ACC112 (cell line): ENCODE data around the gene PLA2G5.

Experiments used
- H2AFZ ChIP-seq: fragments of 200-600 bp; sonication (generic); one replicate; pipeline ENCODE4 v1.6.0; 2017; ENCODE audit warnings: antibody characterized with exemption, low read length; ENCODE audit not compliant: unreplicated experiment
- H3K27ac ChIP-seq: fragments of 200-600 bp; sonication (generic); 2 replicates; pipeline ENCODE4 v1.5.1; 2014; ENCODE audit warnings: low read depth, mild to moderate bottlenecking, antibody characterized with exemption, low read length, moderate library complexity
- H3K27me3 ChIP-seq: fragments of 200-600 bp; sonication (generic); 2 replicates; pipeline ENCODE4 v1.6.1; 2014; ENCODE audit warnings: mild to moderate bottlenecking, antibody characterized with exemption, low read length, moderate library complexity, mixed read lengths; ENCODE audit not compliant: insufficient read depth
- H3K36me3 ChIP-seq: fragments of 200-600 bp; sonication (generic); 2 replicates; pipeline ENCODE4 v1.6.1; 2016; ENCODE audit warnings: mild to moderate bottlenecking, antibody characterized with exemption, low read length, moderate library complexity, mixed read lengths; ENCODE audit not compliant: insufficient read depth
- H3K4me1 ChIP-seq: fragments of 200-600 bp; sonication (generic); one replicate; pipeline ENCODE4 v1.6.1; 2016; ENCODE audit warnings: low read length, mixed read lengths; ENCODE audit not compliant: insufficient read depth, unreplicated experiment, control insufficient read depth
- H3K4me3 ChIP-seq: fragments of 200-600 bp; sonication (generic); 2 replicates; pipeline ENCODE4 v1.5.1; 2014; ENCODE audit warnings: mild to moderate bottlenecking, low read depth, low read length
- H3K79me2 ChIP-seq: fragments of 200-600 bp; sonication (generic); one replicate; pipeline ENCODE4 v1.6.0; 2016; ENCODE audit warnings: low read length; ENCODE audit not compliant: control insufficient read depth, unreplicated experiment, insufficient read depth

PLA2G5 gene

DNA sequence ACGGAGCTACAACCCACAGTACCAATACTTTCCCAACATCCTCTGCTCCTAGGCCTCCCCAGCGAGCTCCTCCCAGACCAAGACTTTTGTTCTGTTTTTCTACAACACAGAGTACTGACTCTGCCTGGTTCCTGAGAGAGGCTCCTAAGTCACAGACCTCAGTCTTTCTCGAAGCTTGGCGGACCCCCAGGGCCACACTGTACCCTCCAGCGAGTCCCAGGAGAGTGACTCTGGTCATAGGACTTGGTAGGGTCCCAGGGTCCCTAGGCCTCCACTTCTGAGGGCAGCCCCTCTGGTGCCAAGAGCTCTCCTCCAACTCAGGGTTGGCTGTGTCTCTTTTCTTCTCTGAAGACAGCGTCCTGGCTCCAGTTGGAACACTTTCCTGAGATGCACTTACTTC is 20.6 kb downstream of the PLA2G5 start:
- Histone ChIP-seq H3K4me1 (no peaks in the 10 kb centered on the region), H3K79me2 (no peaks in the 10 kb centered on the region), H3K27me3 (peaks cover 50% of the 10 kb centered on the region), H2AFZ (no peak overlapping the region), H3K4me3 (no peak overlapping the region), H3K27ac (no peak overlapping the region), H3K36me3 (no peaks in the 10 kb centered on the region)

DNA sequence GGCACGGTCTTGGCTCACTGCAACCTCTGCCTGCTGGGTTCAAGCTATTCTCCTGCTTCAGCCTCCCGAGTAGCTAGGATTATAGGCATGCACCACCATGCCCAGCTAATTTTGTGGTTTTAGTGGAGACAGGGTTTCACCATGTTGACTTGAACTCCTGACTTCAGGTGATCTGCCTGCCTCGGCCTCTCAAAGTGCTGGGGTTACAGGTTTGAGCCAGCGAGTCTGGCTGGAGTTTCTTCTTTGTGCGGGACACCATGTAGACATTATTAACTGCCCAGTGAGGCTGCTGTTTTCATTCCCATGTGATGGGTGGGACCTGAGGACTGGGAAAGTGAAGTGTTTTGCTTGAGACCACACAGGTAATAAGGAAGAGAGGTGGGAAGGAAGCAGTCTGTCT is 23.3 kb downstream of the PLA2G5 start:
- Histone ChIP-seq H3K27ac (no peak overlapping the region), H3K27me3 (peaks cover 63% of the 10 kb centered on the region), H2AFZ (no peak overlapping the region), H3K79me2 (no peaks in the 10 kb centered on the region), H3K36me3 (no peaks in the 10 kb centered on the region), H3K4me1 (no peaks in the 10 kb centered on the region), H3K4me3 (no peak overlapping the region)

GRCh38 chr1:20093940-20094391 is 24.0 kb downstream of the PLA2G5 start:
- H3K36me3 ChIP-seq = no peaks in the 10 kb centered on the region
- H3K4me1 ChIP-seq = no peaks in the 10 kb centered on the region
- H3K4me3 ChIP-seq = no peak overlapping the region
- no peaks in the 10 kb centered on the region for H3K79me2 ChIP-seq
- peaks cover 63% of the 10 kb centered on the region for H3K27me3 ChIP-seq
- H2AFZ ChIP-seq = no peak overlapping the region
- no peak overlapping the region for H3K27ac ChIP-seq

DNA sequence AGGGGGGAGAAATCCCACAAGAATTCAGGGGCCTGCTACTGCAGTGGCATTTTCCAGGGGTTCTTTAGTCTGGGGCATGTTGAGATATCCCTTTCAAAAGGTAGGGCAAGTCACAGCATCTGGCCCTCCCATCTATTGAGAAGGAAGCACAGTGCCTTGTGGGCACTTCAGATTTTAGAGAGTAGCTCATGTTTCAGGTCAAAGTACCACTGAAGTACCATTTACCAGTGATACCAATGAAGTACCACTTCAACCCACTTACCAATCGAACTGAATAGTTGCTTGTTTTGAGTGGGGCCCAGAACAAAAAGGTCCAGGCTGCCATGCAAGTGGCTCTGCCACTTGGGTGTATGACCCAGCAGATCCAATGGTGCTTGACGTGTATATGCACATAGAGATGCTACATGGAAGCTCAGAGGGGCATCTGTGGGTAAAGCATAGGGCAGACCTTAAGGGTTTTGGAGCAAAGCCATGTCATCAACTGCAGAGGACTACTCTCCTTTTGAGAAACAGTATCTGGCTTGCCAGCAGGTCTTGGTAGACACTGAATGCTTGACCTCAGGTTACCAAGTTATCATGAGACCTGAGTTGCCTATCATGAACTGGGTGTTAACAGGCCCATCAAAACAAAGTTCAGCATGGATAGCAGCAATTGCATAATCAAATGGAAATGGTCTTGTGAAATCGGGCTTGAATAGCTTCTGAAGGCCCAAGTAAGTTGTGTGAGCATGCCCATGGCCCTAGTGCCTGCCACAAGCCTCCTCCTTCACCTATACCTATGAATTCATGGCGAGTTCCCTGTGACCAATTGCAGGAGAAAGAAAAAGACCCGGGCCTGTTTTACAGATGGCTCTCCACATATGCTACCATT is 25.8 kb downstream of the PLA2G5 start:
- Histone ChIP-seq H3K79me2 (no peaks in the 10 kb centered on the region), H3K36me3 (no peaks in the 10 kb centered on the region), H2AFZ (no peak overlapping the region), H3K27me3 (peaks cover 55% of the 10 kb centered on the region), H3K4me1 (no peaks in the 10 kb centered on the region), H3K27ac (no peak overlapping the region), H3K4me3 (no peak overlapping the region)

DNA sequence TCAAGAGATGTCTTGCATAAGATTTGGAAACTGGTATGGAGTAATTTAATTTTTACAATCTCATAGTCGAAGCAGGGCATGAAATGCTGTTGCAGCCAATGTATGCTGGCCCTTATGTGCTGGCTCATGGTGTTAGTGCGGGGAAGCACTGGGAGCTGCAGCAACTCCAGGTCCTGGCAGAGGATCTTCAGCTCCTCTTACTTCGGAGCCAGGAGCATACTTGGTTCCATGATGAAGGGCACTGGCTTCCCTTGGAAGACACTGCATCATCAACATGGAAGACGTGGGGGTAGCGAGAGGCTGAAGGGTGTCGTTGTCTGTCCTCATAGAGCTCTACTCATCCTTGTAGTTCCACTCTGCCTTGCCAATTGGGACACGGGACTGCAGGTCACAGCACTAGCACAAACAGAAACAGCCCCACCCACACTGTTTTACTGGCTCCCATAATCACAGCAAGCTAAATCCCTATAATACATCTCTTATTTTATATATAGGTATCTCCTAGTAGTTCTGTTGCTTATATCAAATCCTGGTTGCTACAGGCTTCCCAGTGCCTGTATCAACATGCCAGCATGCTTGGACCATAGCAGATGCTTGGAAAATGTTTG is 26.9 kb downstream of the PLA2G5 start:
- peaks cover 44% of the 10 kb centered on the region for H3K27me3 ChIP-seq

DNA sequence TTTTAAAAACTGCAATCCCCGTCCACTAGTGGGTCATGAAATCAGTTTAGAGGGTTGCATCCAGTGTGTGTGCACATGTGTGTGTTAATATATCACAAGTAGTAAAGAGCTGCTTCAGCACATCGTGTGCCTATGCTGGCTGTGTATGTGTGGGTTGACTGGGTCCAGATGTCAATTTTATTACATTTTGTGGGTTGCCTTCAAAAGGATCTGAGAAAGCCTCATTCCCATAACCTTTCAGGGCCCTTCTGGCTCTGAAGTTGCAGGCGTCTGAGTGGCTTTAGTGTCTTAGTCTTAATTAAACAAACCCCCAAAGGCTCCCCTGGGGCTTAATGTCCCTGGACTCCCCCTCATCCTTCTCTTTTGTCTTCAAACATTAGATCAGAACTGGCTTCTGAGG is 29.5 kb downstream of the PLA2G5 start:
- Histone ChIP-seq H3K4me1 (peaks cover 9% of the 10 kb centered on the region), H3K27ac (no peak overlapping the region), H3K79me2 (no peaks in the 10 kb centered on the region), H3K36me3 (no peaks in the 10 kb centered on the region), H3K4me3 (no peak overlapping the region), H2AFZ (no peak overlapping the region), H3K27me3 (peaks cover 22% of the 10 kb centered on the region; the same call in 1 of the 2 replicates)

More for the DNA sequence above, 26.9 kb downstream of the PLA2G5 start:
- Histone ChIP-seq H3K27ac (no peak overlapping the region), H3K4me3 (no peak overlapping the region), H3K79me2 (no peaks in the 10 kb centered on the region), H2AFZ (no peak overlapping the region), H3K36me3 (no peaks in the 10 kb centered on the region), H3K4me1 (no peaks in the 10 kb centered on the region)

DNA sequence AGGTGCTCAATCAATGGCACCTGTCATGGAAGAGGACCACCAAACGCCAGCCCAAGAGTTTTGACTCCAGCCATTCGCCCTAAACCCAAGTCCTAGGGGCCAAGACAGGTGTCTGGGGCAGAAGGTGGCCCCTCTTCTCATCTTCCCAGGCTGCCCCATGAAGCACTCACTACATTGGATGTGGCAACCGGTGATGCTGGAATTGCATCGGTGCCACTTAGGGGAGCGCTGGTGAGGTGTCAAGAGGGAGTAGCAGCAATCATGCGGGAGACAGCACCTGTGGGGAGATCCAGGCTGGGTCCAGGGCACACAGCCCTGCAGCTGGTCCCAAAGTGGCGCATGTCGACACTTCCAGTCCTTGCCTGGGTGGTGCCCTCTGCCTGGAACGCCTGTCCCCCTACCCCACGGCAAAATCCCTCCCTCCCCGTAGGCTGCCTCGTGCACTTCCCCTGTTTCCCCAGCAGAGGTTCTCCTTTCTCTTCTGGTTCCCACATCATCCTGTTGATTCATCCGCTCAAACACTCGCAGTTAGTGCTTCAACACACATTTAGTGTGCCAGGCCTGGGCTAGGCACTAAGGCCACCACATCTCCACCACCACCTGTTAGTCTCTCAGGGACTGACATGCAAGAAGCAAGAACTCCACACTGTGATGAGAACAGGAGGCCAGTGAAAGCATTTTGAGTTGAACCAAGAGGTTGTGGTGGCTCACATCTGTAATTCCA is 30.8 kb downstream of the PLA2G5 start:
- H3K36me3 ChIP-seq = no peaks in the 10 kb centered on the region
- H3K79me2 ChIP-seq = no peaks in the 10 kb centered on the region
- H3K27me3 ChIP-seq = peaks cover 13% of the 10 kb centered on the region; the same call in 1 of the 2 replicates
- no peak overlapping the region for H3K27ac ChIP-seq
- no peak overlapping the region for H2AFZ ChIP-seq
- no peak overlapping the region for H3K4me3 ChIP-seq
- H3K4me1 ChIP-seq = peaks cover 9% of the 10 kb centered on the region

GRCh38 chr1:20102875-20103274 is 32.9 kb downstream of the PLA2G5 start:
- Histone ChIP-seq H3K4me3 (no peak overlapping the region), H3K36me3 (no peaks in the 10 kb centered on the region), H3K27ac (no peak overlapping the region), H3K27me3 (0 out of 2 replicates have a peak, but pooled peaks cover 6% of the 10 kb centered on the region), H3K79me2 (no peaks in the 10 kb centered on the region), H3K4me1 (peaks cover 9% of the 10 kb centered on the region), H2AFZ (no peak overlapping the region)

- no peaks in the 10 kb centered on the region for H3K36me3 ChIP-seq
- no peak overlapping the region for H3K27ac ChIP-seq
- no peak overlapping the region for H3K4me3 ChIP-seq
- no peak overlapping the region for H2AFZ ChIP-seq
- H3K4me1 ChIP-seq = peaks cover 9% of the 10 kb centered on the region
- no peaks in the 10 kb centered on the region for H3K79me2 ChIP-seq
- 0 out of 2 replicates have a peak, but pooled peaks cover 6% of the 10 kb centered on the region for H3K27me3 ChIP-seq
Observed at GRCh38 chr1:20105856-20106255, 35.9 kb downstream of the PLA2G5 start.

- Histone ChIP-seq H3K4me1 (peaks cover 9% of the 10 kb centered on the region), H3K79me2 (no peaks in the 10 kb centered on the region), H3K36me3 (no peaks in the 10 kb centered on the region), H3K27me3 (0 out of 2 replicates have a peak, but pooled peaks cover 6% of the 10 kb centered on the region), H2AFZ (no peak overlapping the region), H3K4me3 (no peak overlapping the region), H3K27ac (no peak overlapping the region)
Observed at GRCh38 chr1:20107351-20107750, 37.4 kb downstream of the PLA2G5 start.
